GM12878 (cell line): Measurements from ENCODE around the gene ARL3. TPM values are rescaled to one million over a fixed set of nuclear protein-coding genes. Genes with fewer than 3 reads are reported as not detected.
A peak's percentile ranks its signal among the peaks of the same experiment; 100 is the strongest.

Experiments
- ATAC-seq: fragments of 200-7000 bp; cut with Tn5 transposase; 3 replicates; pipeline ENCODE4 v1.9.1; 2020; ENCODE audit warnings: mild to moderate bottlenecking, moderate library complexity
- BruUV-seq: library from RNA; stranded (reverse); fragments of 400-500 nt; replicated peaks from 2 replicates; lab custom pipeline; 2021; lab: Mats Ljungman, UMichigan
- CTCF ChIA-PET: fragments of 300-600 bp; sonication (Branson Sonifier 250); formaldehyde crosslinking; extraction: SDS; loops from one replicate; lab custom pipeline; 2021; ENCODE audit warnings: inconsistent platforms; lab: Yijun Ruan, JAX
- POLR2A ChIA-PET: fragments of 350-600 bp; formaldehyde crosslinking; extraction: SDS; loops from one replicate; lab custom pipeline; 2021; ENCODE audit warnings: inconsistent platforms; lab: Charles Lee
- RAD21 ChIA-PET: fragments of 300-600 bp; sonication (Branson Sonifier 250); formaldehyde crosslinking; loops from one replicate; lab custom pipeline; 2023; ENCODE audit warnings: antibody characterized with exemption; ENCODE audit not compliant: unreplicated experiment; lab: Charles Lee
- SMC1A ChIA-PET: fragments of 300-600 bp; sonication (Branson Sonifier 250); formaldehyde crosslinking; loops from one replicate; lab custom pipeline; 2023; ENCODE audit not compliant: unreplicated experiment, uncharacterized antibody; lab: Charles Lee
- DNase-seq: peaks from one replicate; pipeline ENCODE4 v3.0.0-alpha.2; 2011; ENCODE audit warnings: low read depth, low spot score
- FAIRE-seq: peaks from 3 replicates; lab custom pipeline; 2011; peaks lifted over from hg19 to GRCh38; lab: Jason Lieb, UNC
- H2AFZ ChIP-seq: 2 replicates; pipeline ENCODE4 v1.6.0; 2011; ENCODE audit warnings: low read depth, low read length, control low read depth; ENCODE audit not compliant: control insufficient read depth
- H3K27ac ChIP-seq: 2 replicates; pipeline ENCODE4 v1.5.1; 2011; ENCODE audit warnings: control low read depth; ENCODE audit not compliant: control insufficient read depth, insufficient read depth
- H3K27me3 ChIP-seq, 2 experiments: replicated peaks in 1 of 2; 2 replicates each; pipeline versions ENCODE4 v1.6.0 to v1.6.1; 2011; ENCODE audit warnings: low read length in 1 of 2; ENCODE audit not compliant: control insufficient read depth in 2 of 2, insufficient read depth in 2 of 2
- H3K36me3 ChIP-seq, 2 experiments: 2 replicates each; pipeline ENCODE4 v1.5.1; 2011; ENCODE audit warnings: low read length in 1 of 2; ENCODE audit not compliant: control insufficient read depth in 2 of 2, insufficient read depth in 2 of 2
- H3K4me1 ChIP-seq: 2 replicates; pipeline ENCODE4 v1.6.1; 2011; ENCODE audit warnings: mild to moderate bottlenecking, low read length, moderate library complexity, mixed read lengths; ENCODE audit not compliant: control insufficient read depth, insufficient read depth
- H3K4me2 ChIP-seq: 2 replicates; pipeline ENCODE4 v1.6.0; 2011; ENCODE audit warnings: control low read depth; ENCODE audit not compliant: control insufficient read depth, insufficient read depth
- H3K4me3 ChIP-seq: fragments of 200-600 bp; sonication (generic); 2 replicates; pipeline ENCODE4 v1.5.1; 2016
- H3K79me2 ChIP-seq: 2 replicates; pipeline ENCODE4 v1.6.0; 2011; ENCODE audit warnings: low read length; ENCODE audit not compliant: control insufficient read depth, insufficient read depth
- H3K9ac ChIP-seq: 2 replicates; pipeline ENCODE4 v1.8.0; 2011; ENCODE audit warnings: low read length, control low read depth, mixed read lengths; ENCODE audit not compliant: control insufficient read depth, insufficient read depth
- H3K9me3 ChIP-seq: replicated peaks from 3 replicates; pipeline ENCODE4 v1.5.1; 2011; ENCODE audit warnings: mild to moderate bottlenecking, low read length; ENCODE audit not compliant: control insufficient read depth, insufficient read depth
- H4K20me1 ChIP-seq: 2 replicates; pipeline ENCODE4 v1.6.0; 2011; ENCODE audit not compliant: control insufficient read depth, insufficient read depth
- JUND ChIP-seq: IDR thresholded peaks from 2 replicates; pipeline ENCODE4 v1.6.1; 2012; ENCODE audit warnings: low read depth, mild to moderate bottlenecking, low read length, improper control_type of control experiment, moderate library complexity
- KDM1A ChIP-seq: fragments of 200-600 bp; sonication (generic); IDR thresholded peaks from 2 replicates; pipeline ENCODE4 v1.6.1; 2016; ENCODE audit warnings: borderline replicate concordance
- MEF2B ChIP-seq: fragments of 450-650 bp; IDR thresholded peaks from 2 replicates; pipeline ENCODE4 v1.6.1; 2018; ENCODE audit warnings: mild to moderate bottlenecking, moderate library complexity; ENCODE audit not compliant: partially characterized antibody, poor library complexity, severe bottlenecking
- NFXL1 ChIP-seq: fragments of 450-650 bp; IDR thresholded peaks from 2 replicates; pipeline ENCODE4 v1.6.1; 2017; ENCODE audit warnings: antibody characterized with exemption, mild to moderate bottlenecking, borderline replicate concordance
- POLR2A ChIP-seq: IDR thresholded peaks from 2 replicates; pipeline ENCODE4 v1.6.1; 2011; ENCODE audit warnings: low read depth, mild to moderate bottlenecking, low read length
- POLR2AphosphoS5 ChIP-seq: IDR thresholded peaks from 2 replicates; pipeline ENCODE4 v1.6.1; 2011; ENCODE audit warnings: mild to moderate bottlenecking, low read length, inconsistent platforms
- WRNIP1 ChIP-seq: IDR thresholded peaks from 2 replicates; pipeline ENCODE4 v1.6.1; 2011; ENCODE audit warnings: low read depth, low read length, improper control_type of control experiment, borderline replicate concordance
- WGBS: methylation state at CpG from one replicate; pipeline ENCODE4 v1.1.6; 2016; ENCODE audit warnings: low lambda C conversion rate; ENCODE audit not compliant: insufficient replicate concordance, insufficient coverage; ENCODE audit errors: missing lambda C conversion rate; 5-methylcytosine and 5-hydroxymethylcytosine counted together
- in situ Hi-C: fragments of 300-500 bp; cut with MboI; formaldehyde crosslinking; loops from 9 replicates; pipeline ENCODE4 v1.14.3; 2018; ENCODE audit warnings: mixed read lengths
- intact Hi-C: fragments of 100-400 bp; cut with micrococcal nuclease; formaldehyde crosslinking; loops from one replicate; pipeline ENCODE4 v1.14.2; 2022; ENCODE audit not compliant: unreplicated experiment
- polyA plus RNA-seq, 11 experiments: library from polyadenylated mRNA; depleted of rRNA in 4 of 11; unstranded in 6 of 11; stranded (reverse) in 5 of 11; fragments of >200 nt; fragmentation: Nextera tagmentation in 4 of 11; fragmentation: Illumina TruSeq in 1 of 11; extraction: Ambion mirVana in 4 of 11; extraction: Trizol in 1 of 11; gene quantifications; 1 replicate in 1 of 11; 2 replicates in 10 of 11; pipeline versions ENCODE4 v1.2.1 to v1.2.3, GENCODE V29; 2011 to 2016; ENCODE audit warnings: inconsistent platforms in 2 of 11, missing spikeins in 2 of 11, low read depth in 1 of 11
- total RNA-seq, 4 experiments: library from RNA; depleted of rRNA in 3 of 4; stranded (reverse); fragments of >200 nt in 3 of 4; fragmentation: Illumina TruSeq in 1 of 4; extraction: Trizol in 1 of 4; gene quantifications; 2 replicates each; pipeline versions ENCODE4 v1.2.1 to v1.2.3, GENCODE V29; 2013 to 2021
- TF ChIP-seq, protein P1 (sequence below): fragments of 450-650 bp; formaldehyde crosslinking; IDR thresholded peaks from 2 replicates; pipeline ENCODE4 v1.5.0; 2022; ENCODE audit warnings: mild to moderate bottlenecking, missing genetic modification characterization
- TF ChIP-seq, protein P2 (sequence below): IDR thresholded peaks from 2 replicates; pipeline ENCODE4 v1.6.1; 2012; ENCODE audit warnings: mild to moderate bottlenecking, low read depth, low read length
- TF ChIP-seq, protein P3 (sequence below): fragments of 450-650 bp; IDR thresholded peaks from 2 replicates; pipeline ENCODE4 v1.6.1; 2017; ENCODE audit warnings: antibody characterized with exemption, mild to moderate bottlenecking, moderate library complexity
- TF ChIP-seq, protein P4 (sequence below): IDR thresholded peaks from 2 replicates; pipeline ENCODE4 v1.6.1; 2011; ENCODE audit warnings: borderline replicate concordance, low read depth, mild to moderate bottlenecking, moderate library complexity, mixed read lengths, low read length; ENCODE audit not compliant: insufficient read depth; ENCODE audit errors: extremely low read length

The ARL3 gene
- total and polyA plus RNA-seq, 10 of the 15 experiments (the other 5 are each of a cell fraction or from before 2014, with no cell fraction given), result 4.9 to 26.1 (median 11.0) TPM

- Histone ChIP-seq H2AFZ (peak overlapping the region; percentile 49), H3K4me2 (peak overlapping the region; percentile 52), H3K9ac (no peak overlapping the region), H3K27me3 (no peaks in the 10 kb centered on the region), H4K20me1 (no peaks in the 10 kb centered on the region), H3K36me3 (no peaks in the 10 kb centered on the region), H3K9me3 (no peaks in the 10 kb centered on the region), H3K27ac (no peak overlapping the region), H3K4me1 (peaks cover 28% of the 10 kb centered on the region), H3K79me2 (no peaks in the 10 kb centered on the region), H3K4me3 (no peak overlapping the region; the same call in 1 of the 2 replicates)
- DNase-seq, result no peak
- POLR2A ChIA-PET, result interaction anchor here (0.8 to 7.3 kb wide), 12 partner anchors 7 to 169 kb away, joined by 3 to 151 read pairs (median 14); partner anchors contain the start of genes ARL3, SFXN2 and TRIM8
- 42% methylated on average over 18 of the region's 19 CpGs for WGBS
- in situ Hi-C loops (no loop called here), intact Hi-C loops (no loop called here)
- CTCF ChIA-PET, result interaction anchor here (0.7 to 8.7 kb wide), 10 partner anchors 10 to 604 kb away, joined by 3 to 128 read pairs (median 18); partner anchors contain the start of genes ACTR1A, ARL3, SFXN2 and SUFU
- no TSS peak for BruUV-seq
- RAD21 ChIA-PET, result interaction anchor here (0.8 to 8.4 kb wide), 12 partner anchors 10 to 172 kb away, joined by 3 to 140 read pairs (median 4); partner anchors contain the start of genes ACTR1A, ARL3, CYP17A1 and SFXN2
- FAIRE-seq, result no peak
- peak; percentile 58 for ATAC-seq
- SMC1A ChIA-PET, result interaction anchor here (1.0 to 8.2 kb wide), 15 partner anchors 10 to 228 kb away, joined by 3 to 140 read pairs (median 5); partner anchors contain the start of genes ACTR1A, ARL3, SFXN2 and TRIM8
- TF ChIP-seq NFXL1 (no peak), WRNIP1 (no peak), MEF2B (no peak), POLR2AphosphoS5 (no peak), KDM1A (no peak), JUND (no peak), POLR2A (no peak)
- TF ChIP-seq, protein P1, sequence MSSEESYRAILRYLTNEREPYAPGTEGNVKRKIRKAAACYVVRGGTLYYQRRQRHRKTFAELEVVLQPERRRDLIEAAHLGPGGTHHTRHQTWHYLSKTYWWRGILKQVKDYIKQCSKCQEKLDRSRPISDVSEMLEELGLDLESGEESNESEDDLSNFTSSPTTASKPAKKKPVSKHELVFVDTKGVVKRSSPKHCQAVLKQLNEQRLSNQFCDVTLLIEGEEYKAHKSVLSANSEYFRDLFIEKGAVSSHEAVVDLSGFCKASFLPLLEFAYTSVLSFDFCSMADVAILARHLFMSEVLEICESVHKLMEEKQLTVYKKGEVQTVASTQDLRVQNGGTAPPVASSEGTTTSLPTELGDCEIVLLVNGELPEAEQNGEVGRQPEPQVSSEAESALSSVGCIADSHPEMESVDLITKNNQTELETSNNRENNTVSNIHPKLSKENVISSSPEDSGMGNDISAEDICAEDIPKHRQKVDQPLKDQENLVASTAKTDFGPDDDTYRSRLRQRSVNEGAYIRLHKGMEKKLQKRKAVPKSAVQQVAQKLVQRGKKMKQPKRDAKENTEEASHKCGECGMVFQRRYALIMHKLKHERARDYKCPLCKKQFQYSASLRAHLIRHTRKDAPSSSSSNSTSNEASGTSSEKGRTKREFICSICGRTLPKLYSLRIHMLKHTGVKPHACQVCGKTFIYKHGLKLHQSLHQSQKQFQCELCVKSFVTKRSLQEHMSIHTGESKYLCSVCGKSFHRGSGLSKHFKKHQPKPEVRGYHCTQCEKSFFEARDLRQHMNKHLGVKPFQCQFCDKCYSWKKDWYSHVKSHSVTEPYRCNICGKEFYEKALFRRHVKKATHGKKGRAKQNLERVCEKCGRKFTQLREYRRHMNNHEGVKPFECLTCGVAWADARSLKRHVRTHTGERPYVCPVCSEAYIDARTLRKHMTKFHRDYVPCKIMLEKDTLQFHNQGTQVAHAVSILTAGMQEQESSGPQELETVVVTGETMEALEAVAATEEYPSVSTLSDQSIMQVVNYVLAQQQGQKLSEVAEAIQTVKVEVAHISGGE (CRISPR knock-in tag), result no peak
- TF ChIP-seq, protein P2, sequence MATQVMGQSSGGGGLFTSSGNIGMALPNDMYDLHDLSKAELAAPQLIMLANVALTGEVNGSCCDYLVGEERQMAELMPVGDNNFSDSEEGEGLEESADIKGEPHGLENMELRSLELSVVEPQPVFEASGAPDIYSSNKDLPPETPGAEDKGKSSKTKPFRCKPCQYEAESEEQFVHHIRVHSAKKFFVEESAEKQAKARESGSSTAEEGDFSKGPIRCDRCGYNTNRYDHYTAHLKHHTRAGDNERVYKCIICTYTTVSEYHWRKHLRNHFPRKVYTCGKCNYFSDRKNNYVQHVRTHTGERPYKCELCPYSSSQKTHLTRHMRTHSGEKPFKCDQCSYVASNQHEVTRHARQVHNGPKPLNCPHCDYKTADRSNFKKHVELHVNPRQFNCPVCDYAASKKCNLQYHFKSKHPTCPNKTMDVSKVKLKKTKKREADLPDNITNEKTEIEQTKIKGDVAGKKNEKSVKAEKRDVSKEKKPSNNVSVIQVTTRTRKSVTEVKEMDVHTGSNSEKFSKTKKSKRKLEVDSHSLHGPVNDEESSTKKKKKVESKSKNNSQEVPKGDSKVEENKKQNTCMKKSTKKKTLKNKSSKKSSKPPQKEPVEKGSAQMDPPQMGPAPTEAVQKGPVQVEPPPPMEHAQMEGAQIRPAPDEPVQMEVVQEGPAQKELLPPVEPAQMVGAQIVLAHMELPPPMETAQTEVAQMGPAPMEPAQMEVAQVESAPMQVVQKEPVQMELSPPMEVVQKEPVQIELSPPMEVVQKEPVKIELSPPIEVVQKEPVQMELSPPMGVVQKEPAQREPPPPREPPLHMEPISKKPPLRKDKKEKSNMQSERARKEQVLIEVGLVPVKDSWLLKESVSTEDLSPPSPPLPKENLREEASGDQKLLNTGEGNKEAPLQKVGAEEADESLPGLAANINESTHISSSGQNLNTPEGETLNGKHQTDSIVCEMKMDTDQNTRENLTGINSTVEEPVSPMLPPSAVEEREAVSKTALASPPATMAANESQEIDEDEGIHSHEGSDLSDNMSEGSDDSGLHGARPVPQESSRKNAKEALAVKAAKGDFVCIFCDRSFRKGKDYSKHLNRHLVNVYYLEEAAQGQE, result no peak
- TF ChIP-seq, protein P3, sequence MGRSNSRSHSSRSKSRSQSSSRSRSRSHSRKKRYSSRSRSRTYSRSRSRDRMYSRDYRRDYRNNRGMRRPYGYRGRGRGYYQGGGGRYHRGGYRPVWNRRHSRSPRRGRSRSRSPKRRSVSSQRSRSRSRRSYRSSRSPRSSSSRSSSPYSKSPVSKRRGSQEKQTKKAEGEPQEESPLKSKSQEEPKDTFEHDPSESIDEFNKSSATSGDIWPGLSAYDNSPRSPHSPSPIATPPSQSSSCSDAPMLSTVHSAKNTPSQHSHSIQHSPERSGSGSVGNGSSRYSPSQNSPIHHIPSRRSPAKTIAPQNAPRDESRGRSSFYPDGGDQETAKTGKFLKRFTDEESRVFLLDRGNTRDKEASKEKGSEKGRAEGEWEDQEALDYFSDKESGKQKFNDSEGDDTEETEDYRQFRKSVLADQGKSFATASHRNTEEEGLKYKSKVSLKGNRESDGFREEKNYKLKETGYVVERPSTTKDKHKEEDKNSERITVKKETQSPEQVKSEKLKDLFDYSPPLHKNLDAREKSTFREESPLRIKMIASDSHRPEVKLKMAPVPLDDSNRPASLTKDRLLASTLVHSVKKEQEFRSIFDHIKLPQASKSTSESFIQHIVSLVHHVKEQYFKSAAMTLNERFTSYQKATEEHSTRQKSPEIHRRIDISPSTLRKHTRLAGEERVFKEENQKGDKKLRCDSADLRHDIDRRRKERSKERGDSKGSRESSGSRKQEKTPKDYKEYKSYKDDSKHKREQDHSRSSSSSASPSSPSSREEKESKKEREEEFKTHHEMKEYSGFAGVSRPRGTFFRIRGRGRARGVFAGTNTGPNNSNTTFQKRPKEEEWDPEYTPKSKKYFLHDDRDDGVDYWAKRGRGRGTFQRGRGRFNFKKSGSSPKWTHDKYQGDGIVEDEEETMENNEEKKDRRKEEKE, result no peak
- TF ChIP-seq, protein P4, sequence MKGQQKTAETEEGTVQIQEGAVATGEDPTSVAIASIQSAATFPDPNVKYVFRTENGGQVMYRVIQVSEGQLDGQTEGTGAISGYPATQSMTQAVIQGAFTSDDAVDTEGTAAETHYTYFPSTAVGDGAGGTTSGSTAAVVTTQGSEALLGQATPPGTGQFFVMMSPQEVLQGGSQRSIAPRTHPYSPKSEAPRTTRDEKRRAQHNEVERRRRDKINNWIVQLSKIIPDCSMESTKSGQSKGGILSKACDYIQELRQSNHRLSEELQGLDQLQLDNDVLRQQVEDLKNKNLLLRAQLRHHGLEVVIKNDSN, result no peak
Observed at GRCh38 chr10:102673819-102674511, 40.2 kb downstream of the ARL3 start.
